K562 (cell line): Measurements from ENCODE around the gene PSAP. TPM values are rescaled to one million over a fixed set of nuclear protein-coding genes. Genes with fewer than 3 reads are reported as not detected.
A peak's percentile ranks its signal among the peaks of the same experiment; 100 is the strongest.

ENCODE experiments used
- BRCA1 ChIP-seq, 2 experiments: fragments of 450-650 bp in 1 of 2; sonication (generic) in 1 of 2; formaldehyde crosslinking in 1 of 2; IDR thresholded peaks; 2 replicates each; pipeline versions ENCODE4 v1.5.0 to v1.6.1; 2017 to 2020; ENCODE audit warnings: mild to moderate bottlenecking in 1 of 2, missing genetic modification reagents in 1 of 2
- CCAR2 ChIP-seq: fragments of 200-400 bp; formaldehyde crosslinking; IDR thresholded peaks from 2 replicates; pipeline ENCODE4 v1.6.1; 2017; ENCODE audit warnings: mild to moderate bottlenecking, low read depth, low read length
- FIP1L1 ChIP-seq: fragments of 200-400 bp; formaldehyde crosslinking; IDR thresholded peaks from 2 replicates; pipeline ENCODE4 v1.6.1; 2018; ENCODE audit warnings: mild to moderate bottlenecking, low read depth, low read length; ENCODE audit not compliant: poor library complexity, severe bottlenecking
- MAZ ChIP-seq, 2 experiments: fragments of 450-650 bp in 1 of 2; sonication (generic) in 1 of 2; formaldehyde crosslinking; IDR thresholded peaks in 1 of 2; conservative IDR thresholded peaks in 1 of 2; 2 replicates each; pipeline versions ENCODE4 v1.4.0 to v1.5.0; 2020; ENCODE audit warnings: mild to moderate bottlenecking in 1 of 2, missing genetic modification reagents in 1 of 2
- MTA2 ChIP-seq: fragments of 450-650 bp; IDR thresholded peaks from 2 replicates; pipeline ENCODE4 v1.6.1; 2016; ENCODE audit warnings: low read depth
- PPARD ChIP-seq: fragments of 250-450 bp; sonication (Bioruptor Pico); IDR thresholded peaks from 2 replicates; pipeline ENCODE4 v1.8.0; 2022; ENCODE audit warnings: inconsistent platforms, mild to moderate bottlenecking, moderate library complexity
- SMARCA4 ChIP-seq: fragments of 450-650 bp; IDR thresholded peaks from 2 replicates; pipeline ENCODE4 v1.6.1; 2016
- SP1 ChIP-seq: sonication (generic); formaldehyde crosslinking; IDR thresholded peaks from 2 replicates; pipeline ENCODE4 v1.8.1; 2022; ENCODE audit warnings: mild to moderate bottlenecking, missing genetic modification reagents
- ZBTB8A ChIP-seq: fragments of 450-650 bp; IDR thresholded peaks from 2 replicates; pipeline ENCODE4 v1.6.1; 2018; ENCODE audit warnings: mild to moderate bottlenecking, moderate library complexity; ENCODE audit not compliant: partially characterized antibody
- ZNF253 ChIP-seq: fragments of 250-450 bp; sonication (Bioruptor Pico); conservative IDR thresholded peaks from 2 replicates; pipeline ENCODE4 v1.6.1; 2021; ENCODE audit warnings: mild to moderate bottlenecking
- polyA plus RNA-seq, 8 experiments: library from polyadenylated mRNA; depleted of rRNA in 4 of 8; stranded (reverse) in 5 of 8; unstranded in 3 of 8; fragments of >200 nt; fragmentation: Nextera tagmentation in 2 of 8; fragmentation: Illumina TruSeq in 1 of 8; extraction: Ambion mirVana in 2 of 8; extraction: Trizol in 1 of 8; gene quantifications; 2 replicates each; pipeline versions ENCODE4 v1.2.1 to v1.2.3, GENCODE V29; 2011 to 2014; ENCODE audit warnings: inconsistent platforms in 1 of 8, missing spikeins in 1 of 8
- total RNA-seq, 7 experiments: library from RNA; depleted of rRNA in 6 of 7; stranded (reverse); fragments of >200 nt in 6 of 7; fragmentation: Illumina TruSeq in 2 of 7; extraction: Trizol in 2 of 7; gene quantifications; 2 replicates each; pipeline versions ENCODE4 v1.2.1 to v1.2.3, GENCODE V29; 2011 to 2021; ENCODE audit warnings: low replicate concordance in 1 of 7
- TF ChIP-seq, protein P1 (sequence below): fragments of 450-650 bp; IDR thresholded peaks from 2 replicates; pipeline ENCODE4 v1.6.1; 2018; ENCODE audit not compliant: partially characterized antibody
- TF ChIP-seq, protein P2 (sequence below): fragments of 200-600 bp; sonication (generic); IDR thresholded peaks from one replicate; pipeline ENCODE4 v1.6.1; 2012; ENCODE audit warnings: mild to moderate bottlenecking, low read depth, low read length, inconsistent platforms

Gene PSAP
- total and polyA plus RNA-seq, 9 of the 15 experiments (the other 6 are each of a cell fraction or from before 2014, with no cell fraction given): 245 to 700 (median 429) TPM

DNA sequence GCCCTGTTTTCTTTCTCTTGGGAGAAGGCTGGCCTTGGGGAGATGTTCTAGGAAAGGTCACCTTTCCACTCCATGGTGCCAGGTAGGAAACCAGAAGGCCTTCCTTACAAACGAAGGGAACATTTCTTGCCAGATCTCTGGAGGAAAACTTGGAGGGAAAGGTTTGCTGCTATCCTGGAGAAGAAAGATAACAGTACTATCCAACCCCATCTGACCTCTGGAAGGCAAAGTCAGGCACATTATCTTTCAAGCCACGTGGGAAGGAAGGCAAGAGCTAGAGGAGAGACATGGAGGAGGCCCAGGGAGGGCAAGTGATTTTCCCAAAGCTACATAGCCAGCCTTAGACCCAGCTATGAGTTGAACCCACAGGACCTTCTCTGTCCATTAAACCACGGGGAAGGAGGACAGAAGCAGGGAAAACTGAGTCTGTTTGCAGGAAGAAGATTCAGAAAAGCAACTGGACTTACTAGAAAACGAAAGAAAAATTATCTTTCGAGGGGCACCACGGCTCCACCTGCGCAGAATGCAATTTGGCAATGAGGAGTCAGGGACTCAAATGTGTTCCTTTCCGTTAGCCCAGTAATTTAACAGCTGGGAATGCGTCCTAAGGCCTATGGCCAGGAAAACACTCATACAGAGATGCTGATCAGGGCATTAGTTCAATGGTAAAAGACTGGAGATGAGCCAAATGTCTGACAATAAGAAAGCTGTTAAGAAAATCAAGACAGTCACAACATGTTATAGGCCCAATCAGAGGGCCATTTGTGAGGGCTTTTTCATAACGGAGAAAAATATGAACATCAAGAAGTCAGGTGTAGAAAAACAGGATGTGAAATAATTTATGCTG is 32.0 kb upstream of the PSAP start (continued):
- TF ChIP-seq, protein P1, sequence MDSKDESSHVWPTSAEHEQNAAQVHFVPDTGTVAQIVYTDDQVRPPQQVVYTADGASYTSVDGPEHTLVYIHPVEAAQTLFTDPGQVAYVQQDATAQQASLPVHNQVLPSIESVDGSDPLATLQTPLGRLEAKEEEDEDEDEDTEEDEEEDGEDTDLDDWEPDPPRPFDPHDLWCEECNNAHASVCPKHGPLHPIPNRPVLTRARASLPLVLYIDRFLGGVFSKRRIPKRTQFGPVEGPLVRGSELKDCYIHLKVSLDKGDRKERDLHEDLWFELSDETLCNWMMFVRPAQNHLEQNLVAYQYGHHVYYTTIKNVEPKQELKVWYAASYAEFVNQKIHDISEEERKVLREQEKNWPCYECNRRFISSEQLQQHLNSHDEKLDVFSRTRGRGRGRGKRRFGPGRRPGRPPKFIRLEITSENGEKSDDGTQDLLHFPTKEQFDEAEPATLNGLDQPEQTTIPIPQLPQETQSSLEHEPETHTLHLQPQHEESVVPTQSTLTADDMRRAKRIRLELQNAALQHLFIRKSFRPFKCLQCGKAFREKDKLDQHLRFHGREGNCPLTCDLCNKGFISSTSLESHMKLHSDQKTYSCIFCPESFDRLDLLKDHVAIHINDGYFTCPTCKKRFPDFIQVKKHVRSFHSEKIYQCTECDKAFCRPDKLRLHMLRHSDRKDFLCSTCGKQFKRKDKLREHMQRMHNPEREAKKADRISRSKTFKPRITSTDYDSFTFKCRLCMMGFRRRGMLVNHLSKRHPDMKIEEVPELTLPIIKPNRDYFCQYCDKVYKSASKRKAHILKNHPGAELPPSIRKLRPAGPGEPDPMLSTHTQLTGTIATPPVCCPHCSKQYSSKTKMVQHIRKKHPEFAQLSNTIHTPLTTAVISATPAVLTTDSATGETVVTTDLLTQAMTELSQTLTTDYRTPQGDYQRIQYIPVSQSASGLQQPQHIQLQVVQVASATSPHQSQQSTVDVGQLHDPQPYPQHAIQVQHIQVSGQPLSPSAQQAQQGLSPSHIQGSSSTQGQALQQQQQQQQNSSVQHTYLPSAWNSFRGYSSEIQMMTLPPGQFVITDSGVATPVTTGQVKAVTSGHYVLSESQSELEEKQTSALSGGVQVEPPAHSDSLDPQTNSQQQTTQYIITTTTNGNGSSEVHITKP: no peak
- TF ChIP-seq FIP1L1 (no peak), SMARCA4 (peak; percentile 90), SP1 (no peak), CCAR2 (no peak), BRCA1 (IDR thresholded peaks at IDR 0.05) (no peak), BRCA1 (CRISPR knock-in tag; IDR thresholded peaks at IDR 0.05) (no peak), ZBTB8A (no peak), PPARD (CRISPR knock-in tag) (no peak), MTA2 (peak; percentile 86), ZNF253 (CRISPR knock-in tag) (no peak), MAZ (CRISPR knock-in tag; conservative IDR thresholded peaks at IDR 0.05 in 1 of 2, IDR thresholded peaks at IDR 0.05 in 1 of 2) (peak in 1 of 2 experiments; percentile 31; a peak in 1 of 4 replicates)
- TF ChIP-seq, protein P2, sequence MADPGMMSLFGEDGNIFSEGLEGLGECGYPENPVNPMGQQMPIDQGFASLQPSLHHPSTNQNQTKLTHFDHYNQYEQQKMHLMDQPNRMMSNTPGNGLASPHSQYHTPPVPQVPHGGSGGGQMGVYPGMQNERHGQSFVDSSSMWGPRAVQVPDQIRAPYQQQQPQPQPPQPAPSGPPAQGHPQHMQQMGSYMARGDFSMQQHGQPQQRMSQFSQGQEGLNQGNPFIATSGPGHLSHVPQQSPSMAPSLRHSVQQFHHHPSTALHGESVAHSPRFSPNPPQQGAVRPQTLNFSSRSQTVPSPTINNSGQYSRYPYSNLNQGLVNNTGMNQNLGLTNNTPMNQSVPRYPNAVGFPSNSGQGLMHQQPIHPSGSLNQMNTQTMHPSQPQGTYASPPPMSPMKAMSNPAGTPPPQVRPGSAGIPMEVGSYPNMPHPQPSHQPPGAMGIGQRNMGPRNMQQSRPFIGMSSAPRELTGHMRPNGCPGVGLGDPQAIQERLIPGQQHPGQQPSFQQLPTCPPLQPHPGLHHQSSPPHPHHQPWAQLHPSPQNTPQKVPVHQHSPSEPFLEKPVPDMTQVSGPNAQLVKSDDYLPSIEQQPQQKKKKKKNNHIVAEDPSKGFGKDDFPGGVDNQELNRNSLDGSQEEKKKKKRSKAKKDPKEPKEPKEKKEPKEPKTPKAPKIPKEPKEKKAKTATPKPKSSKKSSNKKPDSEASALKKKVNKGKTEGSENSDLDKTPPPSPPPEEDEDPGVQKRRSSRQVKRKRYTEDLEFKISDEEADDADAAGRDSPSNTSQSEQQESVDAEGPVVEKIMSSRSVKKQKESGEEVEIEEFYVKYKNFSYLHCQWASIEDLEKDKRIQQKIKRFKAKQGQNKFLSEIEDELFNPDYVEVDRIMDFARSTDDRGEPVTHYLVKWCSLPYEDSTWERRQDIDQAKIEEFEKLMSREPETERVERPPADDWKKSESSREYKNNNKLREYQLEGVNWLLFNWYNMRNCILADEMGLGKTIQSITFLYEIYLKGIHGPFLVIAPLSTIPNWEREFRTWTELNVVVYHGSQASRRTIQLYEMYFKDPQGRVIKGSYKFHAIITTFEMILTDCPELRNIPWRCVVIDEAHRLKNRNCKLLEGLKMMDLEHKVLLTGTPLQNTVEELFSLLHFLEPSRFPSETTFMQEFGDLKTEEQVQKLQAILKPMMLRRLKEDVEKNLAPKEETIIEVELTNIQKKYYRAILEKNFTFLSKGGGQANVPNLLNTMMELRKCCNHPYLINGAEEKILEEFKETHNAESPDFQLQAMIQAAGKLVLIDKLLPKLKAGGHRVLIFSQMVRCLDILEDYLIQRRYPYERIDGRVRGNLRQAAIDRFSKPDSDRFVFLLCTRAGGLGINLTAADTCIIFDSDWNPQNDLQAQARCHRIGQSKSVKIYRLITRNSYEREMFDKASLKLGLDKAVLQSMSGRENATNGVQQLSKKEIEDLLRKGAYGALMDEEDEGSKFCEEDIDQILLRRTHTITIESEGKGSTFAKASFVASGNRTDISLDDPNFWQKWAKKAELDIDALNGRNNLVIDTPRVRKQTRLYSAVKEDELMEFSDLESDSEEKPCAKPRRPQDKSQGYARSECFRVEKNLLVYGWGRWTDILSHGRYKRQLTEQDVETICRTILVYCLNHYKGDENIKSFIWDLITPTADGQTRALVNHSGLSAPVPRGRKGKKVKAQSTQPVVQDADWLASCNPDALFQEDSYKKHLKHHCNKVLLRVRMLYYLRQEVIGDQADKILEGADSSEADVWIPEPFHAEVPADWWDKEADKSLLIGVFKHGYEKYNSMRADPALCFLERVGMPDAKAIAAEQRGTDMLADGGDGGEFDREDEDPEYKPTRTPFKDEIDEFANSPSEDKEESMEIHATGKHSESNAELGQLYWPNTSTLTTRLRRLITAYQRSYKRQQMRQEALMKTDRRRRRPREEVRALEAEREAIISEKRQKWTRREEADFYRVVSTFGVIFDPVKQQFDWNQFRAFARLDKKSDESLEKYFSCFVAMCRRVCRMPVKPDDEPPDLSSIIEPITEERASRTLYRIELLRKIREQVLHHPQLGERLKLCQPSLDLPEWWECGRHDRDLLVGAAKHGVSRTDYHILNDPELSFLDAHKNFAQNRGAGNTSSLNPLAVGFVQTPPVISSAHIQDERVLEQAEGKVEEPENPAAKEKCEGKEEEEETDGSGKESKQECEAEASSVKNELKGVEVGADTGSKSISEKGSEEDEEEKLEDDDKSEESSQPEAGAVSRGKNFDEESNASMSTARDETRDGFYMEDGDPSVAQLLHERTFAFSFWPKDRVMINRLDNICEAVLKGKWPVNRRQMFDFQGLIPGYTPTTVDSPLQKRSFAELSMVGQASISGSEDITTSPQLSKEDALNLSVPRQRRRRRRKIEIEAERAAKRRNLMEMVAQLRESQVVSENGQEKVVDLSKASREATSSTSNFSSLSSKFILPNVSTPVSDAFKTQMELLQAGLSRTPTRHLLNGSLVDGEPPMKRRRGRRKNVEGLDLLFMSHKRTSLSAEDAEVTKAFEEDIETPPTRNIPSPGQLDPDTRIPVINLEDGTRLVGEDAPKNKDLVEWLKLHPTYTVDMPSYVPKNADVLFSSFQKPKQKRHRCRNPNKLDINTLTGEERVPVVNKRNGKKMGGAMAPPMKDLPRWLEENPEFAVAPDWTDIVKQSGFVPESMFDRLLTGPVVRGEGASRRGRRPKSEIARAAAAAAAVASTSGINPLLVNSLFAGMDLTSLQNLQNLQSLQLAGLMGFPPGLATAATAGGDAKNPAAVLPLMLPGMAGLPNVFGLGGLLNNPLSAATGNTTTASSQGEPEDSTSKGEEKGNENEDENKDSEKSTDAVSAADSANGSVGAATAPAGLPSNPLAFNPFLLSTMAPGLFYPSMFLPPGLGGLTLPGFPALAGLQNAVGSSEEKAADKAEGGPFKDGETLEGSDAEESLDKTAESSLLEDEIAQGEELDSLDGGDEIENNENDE: no peak
